ENCODE measurements around the gene OR5T3.
"Not testable (repeated sequence)": the region's sequence is repeated elsewhere in the genome, so short reads cannot be mapped to it uniquely, and the experiment has no call there.

OR5T3 gene

DNA sequence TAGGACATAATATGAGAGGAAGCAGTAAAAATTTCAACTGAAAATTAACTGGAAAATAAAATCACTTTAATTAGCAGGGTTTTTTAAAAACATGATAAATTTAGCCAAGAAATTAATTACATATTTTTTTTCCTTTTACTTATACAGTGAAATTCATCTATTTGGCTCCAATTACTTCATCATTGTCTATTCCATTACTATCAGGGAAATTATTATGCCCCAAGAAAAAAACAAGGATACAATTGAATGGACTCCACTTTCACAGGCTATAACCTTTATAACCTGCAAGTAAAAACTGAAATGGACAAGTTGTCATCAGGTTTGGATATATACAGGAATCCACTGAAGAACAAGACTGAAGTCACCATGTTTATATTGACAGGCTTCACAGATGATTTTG, at the start of gene OR5T3:
Gene OR5T3 (plus strand): TSS at position 301 of the 400 bp plus-strand sequence. CDS start 0 bp downstream, at position 301.
- H3K9ac ChIP-seq (ENCODE audit: low read depth in 1 of 2, low read length in 2 of 2): no peak within 1 kb of the TSS
- H3K27ac ChIP-seq (ENCODE audit: low read depth, low read length): no peak within 1 kb of the TSS
- no peaks in the 10 kb centered on the region for H3K36me3 ChIP-seq (ENCODE audit: control insufficient read depth in 1 of 2, insufficient read depth in 2 of 2, low read length in 2 of 2)
- no peak within 1 kb of the TSS for H3K4me3 ChIP-seq (ENCODE audit: low read depth in 1 of 2, low read length in 2 of 2)
- H3K9me3 ChIP-seq (ENCODE audit: control insufficient read depth in 1 of 2, low read length in 2 of 2): no peaks in the 10 kb centered on the region
- H3K27me3 ChIP-seq (ENCODE audit: control insufficient read depth in 1 of 2, insufficient read depth in 2 of 2, low read length in 2 of 2): no peaks in the 10 kb centered on the region
- no peaks in the 10 kb centered on the region for H3K4me1 ChIP-seq (ENCODE audit: control insufficient read depth in 1 of 2, insufficient read depth in 2 of 2, low read length in 2 of 2)

GRCh38 chr11:56207790-56208189, 44.3 kb upstream of the OR5T3 start:
- no peaks in the 10 kb centered on the region for H3K27me3 ChIP-seq (ENCODE audit: control insufficient read depth in 1 of 2, insufficient read depth in 2 of 2, low read length in 2 of 2)
- no peak overlapping the region for H3K9ac ChIP-seq (ENCODE audit: low read depth in 1 of 2, low read length in 2 of 2)
- H3K4me1 ChIP-seq (ENCODE audit: control insufficient read depth in 1 of 2, insufficient read depth in 2 of 2, low read length in 2 of 2): no peaks in the 10 kb centered on the region
- H3K9me3 ChIP-seq (ENCODE audit: control insufficient read depth in 1 of 2, low read length in 2 of 2): peaks cover 6 to 11% of the 10 kb centered on the region in 2 donors
- H3K27ac ChIP-seq (ENCODE audit: low read depth, low read length): no peak overlapping the region
- H3K36me3 ChIP-seq (ENCODE audit: control insufficient read depth in 1 of 2, insufficient read depth in 2 of 2, low read length in 2 of 2): no peaks in the 10 kb centered on the region
- no peak overlapping the region for H3K4me3 ChIP-seq (ENCODE audit: low read depth in 1 of 2, low read length in 2 of 2)

GRCh38 chr11:56214537-56214936, 37.5 kb upstream of the OR5T3 start:
- no peaks in the 10 kb centered on the region for H3K4me1 ChIP-seq (ENCODE audit: control insufficient read depth in 1 of 2, insufficient read depth in 2 of 2, low read length in 2 of 2)
- no peaks in the 10 kb centered on the region for H3K36me3 ChIP-seq (ENCODE audit: control insufficient read depth in 1 of 2, insufficient read depth in 2 of 2, low read length in 2 of 2)
- no peak overlapping the region for H3K4me3 ChIP-seq (ENCODE audit: low read depth in 1 of 2, low read length in 2 of 2)
- H3K27ac ChIP-seq (ENCODE audit: low read depth, low read length): no peak overlapping the region
- H3K27me3 ChIP-seq (ENCODE audit: control insufficient read depth in 1 of 2, insufficient read depth in 2 of 2, low read length in 2 of 2): no peaks in the 10 kb centered on the region
- peaks cover 7 to 16% of the 10 kb centered on the region in 2 donors for H3K9me3 ChIP-seq (ENCODE audit: control insufficient read depth in 1 of 2, low read length in 2 of 2)
- no peak overlapping the region for H3K9ac ChIP-seq (ENCODE audit: low read depth in 1 of 2, low read length in 2 of 2)

- not testable (repeated sequence) for H3K4me1 ChIP-seq (ENCODE audit: control insufficient read depth in 1 of 2, insufficient read depth in 2 of 2, low read length in 2 of 2); H3K9ac ChIP-seq (ENCODE audit: low read depth in 1 of 2, low read length in 2 of 2); H3K27me3 ChIP-seq (ENCODE audit: control insufficient read depth in 1 of 2, insufficient read depth in 2 of 2, low read length in 2 of 2); H3K36me3 ChIP-seq (ENCODE audit: control insufficient read depth in 1 of 2, insufficient read depth in 2 of 2, low read length in 2 of 2); H3K4me3 ChIP-seq (ENCODE audit: low read depth in 1 of 2, low read length in 2 of 2); H3K27ac ChIP-seq (ENCODE audit: low read depth, low read length)
- H3K9me3 ChIP-seq (ENCODE audit: control insufficient read depth in 1 of 2, low read length in 2 of 2): peaks cover 2 to 13% of the 10 kb centered on the region in 2 donors
Measured at GRCh38 chr11:56219735-56220134, 32.3 kb upstream of the OR5T3 start.

DNA sequence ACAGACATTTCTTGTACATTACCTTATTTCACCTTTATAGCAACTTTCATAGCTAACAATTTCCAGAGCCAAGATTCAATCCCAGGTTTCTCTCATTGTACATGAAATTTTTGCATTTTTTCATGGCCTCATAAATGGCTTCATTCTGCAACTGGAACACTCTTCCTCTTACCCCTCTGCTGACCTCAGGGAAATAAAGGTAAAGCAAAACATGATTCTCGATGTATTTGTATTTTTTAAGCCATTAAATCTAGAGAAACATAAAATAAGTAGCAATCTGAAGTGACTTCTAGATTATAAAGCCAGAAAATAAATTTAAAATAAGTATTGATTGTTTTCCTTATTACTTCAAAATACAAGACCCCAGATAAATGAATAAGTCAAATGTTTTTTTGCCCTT, 17.9 kb upstream of the OR5T3 start, which contains the start of gene OR5T2:
Gene OR5T2 (minus strand): TSS at position 101 of the 400 bp plus-strand sequence. CDS start 1,193 bp downstream, outside the sequence.
- Histone ChIP-seq H3K9me3 (ENCODE audit: control insufficient read depth in 1 of 2, low read length in 2 of 2) (peaks cover 5 to 8% of the 10 kb centered on the region in 2 donors), H3K36me3 (ENCODE audit: control insufficient read depth in 1 of 2, insufficient read depth in 2 of 2, low read length in 2 of 2) (no peaks in the 10 kb centered on the region), H3K27ac (ENCODE audit: low read depth, low read length) (no peak within 1 kb of the TSS), H3K4me3 (ENCODE audit: low read depth in 1 of 2, low read length in 2 of 2) (no peak within 1 kb of the TSS), H3K9ac (ENCODE audit: low read depth in 1 of 2, low read length in 2 of 2) (no peak within 1 kb of the TSS), H3K4me1 (ENCODE audit: control insufficient read depth in 1 of 2, insufficient read depth in 2 of 2, low read length in 2 of 2) (no peaks in the 10 kb centered on the region), H3K27me3 (ENCODE audit: control insufficient read depth in 1 of 2, insufficient read depth in 2 of 2, low read length in 2 of 2) (no peaks in the 10 kb centered on the region)

DNA sequence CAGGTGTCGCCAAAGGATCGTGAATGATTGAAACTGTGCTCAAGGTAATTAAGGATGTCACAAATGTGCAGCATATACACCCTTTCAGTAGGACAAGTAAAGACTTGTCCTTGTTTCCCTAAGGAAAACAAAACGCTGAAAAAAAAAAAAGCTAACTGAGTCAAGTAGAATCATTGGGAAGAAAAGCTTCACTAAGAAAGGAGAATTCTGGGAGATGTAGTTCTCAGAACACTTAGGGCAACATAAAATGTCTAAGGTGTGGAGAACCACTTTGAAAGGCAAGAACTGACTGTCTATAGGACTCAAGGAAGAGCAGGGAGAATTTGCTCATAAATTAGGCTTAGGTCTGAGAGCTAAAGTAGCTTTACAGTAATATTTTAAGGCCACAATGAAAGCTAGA, 19.0 kb downstream of the OR5T3 start:
- no peaks in the 10 kb centered on the region for H3K4me1 ChIP-seq (ENCODE audit: control insufficient read depth in 1 of 2, insufficient read depth in 2 of 2, low read length in 2 of 2)
- no peak overlapping the region for H3K4me3 ChIP-seq (ENCODE audit: low read depth in 1 of 2, low read length in 2 of 2)
- H3K36me3 ChIP-seq (ENCODE audit: control insufficient read depth in 1 of 2, insufficient read depth in 2 of 2, low read length in 2 of 2): no peaks in the 10 kb centered on the region
- H3K9me3 ChIP-seq (ENCODE audit: control insufficient read depth in 1 of 2, low read length in 2 of 2): peaks cover 3 to 11% of the 10 kb centered on the region in 2 donors
- H3K27me3 ChIP-seq (ENCODE audit: control insufficient read depth in 1 of 2, insufficient read depth in 2 of 2, low read length in 2 of 2): no peaks in the 10 kb centered on the region
- H3K27ac ChIP-seq (ENCODE audit: low read depth, low read length): no peak overlapping the region
- H3K9ac ChIP-seq (ENCODE audit: low read depth in 1 of 2, low read length in 2 of 2): no peak overlapping the region

GRCh38 chr11:56273854-56274253, 21.8 kb downstream of the OR5T3 start, which contains the start of gene OR5T1:
OR5T1 (plus strand) TSS chr11:56274154; CDS start chr11:56275639, 1,485 bp downstream.
- Histone ChIP-seq H3K9ac (ENCODE audit: low read depth in 1 of 2, low read length in 2 of 2) (no peak within 1 kb of the TSS), H3K4me1 (ENCODE audit: control insufficient read depth in 1 of 2, insufficient read depth in 2 of 2, low read length in 2 of 2) (no peaks in the 10 kb centered on the region), H3K27me3 (ENCODE audit: control insufficient read depth in 1 of 2, insufficient read depth in 2 of 2, low read length in 2 of 2) (no peaks in the 10 kb centered on the region), H3K9me3 (ENCODE audit: control insufficient read depth in 1 of 2, low read length in 2 of 2) (no peaks in the 10 kb centered on the region), H3K36me3 (ENCODE audit: control insufficient read depth in 1 of 2, insufficient read depth in 2 of 2, low read length in 2 of 2) (no peaks in the 10 kb centered on the region), H3K4me3 (ENCODE audit: low read depth in 1 of 2, low read length in 2 of 2) (no peak within 1 kb of the TSS), H3K27ac (ENCODE audit: low read depth, low read length) (no peak within 1 kb of the TSS)

DNA sequence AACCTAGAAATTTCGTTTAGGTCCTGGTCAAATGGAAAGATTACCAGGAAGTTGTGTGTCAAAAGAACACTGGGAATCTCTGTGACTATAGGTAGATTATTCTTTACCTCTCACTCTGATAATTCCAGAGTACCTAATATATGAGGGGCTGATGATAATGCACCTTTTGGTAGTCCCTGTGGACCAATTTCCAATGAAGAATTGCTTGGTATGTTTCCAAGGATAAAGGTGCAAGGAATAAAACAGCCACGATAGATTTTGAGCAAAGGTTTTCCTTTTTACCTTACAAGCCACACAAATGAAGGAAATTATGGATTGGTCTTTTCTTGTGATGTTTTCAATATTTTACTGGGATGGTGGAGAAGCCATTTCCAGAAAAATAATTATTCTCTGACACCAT, 40.1 kb downstream of the OR5T3 start, which contains the start of gene OR8H1:
Gene OR8H1 (minus strand): TSS at position 101 of the 400 bp plus-strand sequence. CDS start 1,192 bp downstream, outside the sequence.
- H3K4me3 ChIP-seq (ENCODE audit: low read depth in 1 of 2, low read length in 2 of 2): no peak within 1 kb of the TSS
- no peak within 1 kb of the TSS for H3K9ac ChIP-seq (ENCODE audit: low read depth in 1 of 2, low read length in 2 of 2)
- no peaks in the 10 kb centered on the region for H3K27me3 ChIP-seq (ENCODE audit: control insufficient read depth in 1 of 2, insufficient read depth in 2 of 2, low read length in 2 of 2)
- H3K36me3 ChIP-seq (ENCODE audit: control insufficient read depth in 1 of 2, insufficient read depth in 2 of 2, low read length in 2 of 2): no peaks in the 10 kb centered on the region
- H3K27ac ChIP-seq (ENCODE audit: low read depth, low read length): no peak within 1 kb of the TSS
- H3K4me1 ChIP-seq (ENCODE audit: control insufficient read depth in 1 of 2, insufficient read depth in 2 of 2, low read length in 2 of 2): no peaks in the 10 kb centered on the region
- H3K9me3 ChIP-seq (ENCODE audit: control insufficient read depth in 1 of 2, low read length in 2 of 2): peaks cover 6 to 11% of the 10 kb centered on the region in 2 donors

DNA sequence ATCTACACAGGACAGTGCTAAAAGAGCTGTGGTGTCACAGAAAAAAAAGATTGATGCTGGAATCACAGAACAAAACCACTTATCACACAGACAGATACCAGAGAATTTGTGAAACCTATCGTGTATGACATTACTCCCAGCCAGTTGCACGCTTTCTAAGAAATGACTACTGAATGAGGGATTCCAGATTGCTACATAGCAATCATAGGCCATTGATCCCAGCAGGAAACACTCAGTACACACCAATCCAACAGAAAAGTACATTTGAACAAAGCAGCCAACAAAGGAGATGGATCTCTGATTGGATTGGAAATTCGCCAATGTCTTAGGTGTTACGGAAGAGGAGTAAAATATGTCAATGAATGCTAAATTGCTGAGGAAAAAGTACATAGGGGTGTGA, 44.8 kb downstream of the OR5T3 start:
- H3K36me3 ChIP-seq (ENCODE audit: control insufficient read depth in 1 of 2, insufficient read depth in 2 of 2, low read length in 2 of 2): no peaks in the 10 kb centered on the region
- no peak overlapping the region for H3K27ac ChIP-seq (ENCODE audit: low read depth, low read length)
- no peaks in the 10 kb centered on the region for H3K27me3 ChIP-seq (ENCODE audit: control insufficient read depth in 1 of 2, insufficient read depth in 2 of 2, low read length in 2 of 2)
- peaks cover 0 to 3% of the 10 kb centered on the region in 2 donors for H3K9me3 ChIP-seq (ENCODE audit: control insufficient read depth in 1 of 2, low read length in 2 of 2)
- no peak overlapping the region for H3K4me3 ChIP-seq (ENCODE audit: low read depth in 1 of 2, low read length in 2 of 2)
- H3K9ac ChIP-seq (ENCODE audit: low read depth in 1 of 2, low read length in 2 of 2): no peak overlapping the region
- no peaks in the 10 kb centered on the region for H3K4me1 ChIP-seq (ENCODE audit: control insufficient read depth in 1 of 2, insufficient read depth in 2 of 2, low read length in 2 of 2)

All from duodenal mucosa (tissue), 2 donors.